GM18867 (cell line): Measurements from ENCODE around the gene GRAP.

Experiments
- ATAC-seq: cut with Tn5 transposase; IDR thresholded peaks from one replicate; pipeline ENCODE4 v1.9.1; 2021; ENCODE audit warnings: mild to moderate bottlenecking, moderate library complexity; ENCODE audit not compliant: unreplicated experiment

GRAP gene

GRCh38 chr17:19003543-19004420 lies 43.0 kb downstream of the GRAP start:
- ATAC-seq, result no peak

- ATAC-seq, result no peak
Measured at GRCh38 chr17:19002805-19003542, 43.8 kb downstream of the GRAP start.

GRCh38 chr17:19001907-19002590 lies 44.7 kb downstream of the GRAP start:
- ATAC-seq, result no peak

- ATAC-seq, result no peak
Measured at GRCh38 chr17:19000531-19001325, 46.0 kb downstream of the GRAP start.

- ATAC-seq, result no peak
Measured at GRCh38 chr17:18999911-19000310, 46.8 kb downstream of the GRAP start.

- ATAC-seq, result no peak
Measured at GRCh38 chr17:18999394-18999793, 47.4 kb downstream of the GRAP start.

- no peak for ATAC-seq
Measured at GRCh38 chr17:18997650-18998196, 49.0 kb downstream of the GRAP start.

- ATAC-seq, result no peak
Measured at GRCh38 chr17:18996458-18996857, 50.3 kb downstream of the GRAP start.

GRCh38 chr17:18995220-18995619 lies 51.5 kb downstream of the GRAP start:
- ATAC-seq, result no peak

- no peak for ATAC-seq
Measured at GRCh38 chr17:18994631-18995030, 52.1 kb downstream of the GRAP start.

GRCh38 chr17:18993905-18994526 lies 52.7 kb downstream of the GRAP start:
- ATAC-seq, result no peak

GRCh38 chr17:18992454-18993130 lies 54.2 kb downstream of the GRAP start:
- ATAC-seq, result peak; percentile 45

- ATAC-seq, result no peak
Measured at GRCh38 chr17:18991531-18992315, 55.0 kb downstream of the GRAP start.

GRCh38 chr17:18990331-18990730 lies 56.4 kb downstream of the GRAP start:
- no peak for ATAC-seq

GRCh38 chr17:18988546-18989173 lies 58.1 kb downstream of the GRAP start:
- no peak for ATAC-seq

- no peak for ATAC-seq
Measured at GRCh38 chr17:18987862-18988545, 58.8 kb downstream of the GRAP start.

GRCh38 chr17:18987230-18987610 lies 59.5 kb downstream of the GRAP start:
- no peak for ATAC-seq
